ENCODE data around the gene ZNF697.

- TF ChIP-seq EZH2 (IDR thresholded peaks at IDR 0.05; ENCODE audit: insufficient read depth, low read length) (no peak), CTCF (IDR thresholded peaks at IDR 0.05; ENCODE audit: insufficient read depth, low read depth, low read length) (no peak)
These were observed 14.1 kb downstream of the ZNF697 start for GRCh38 chr1:119634016-119634415.

All from astrocyte (in vitro differentiated cells and primary cell).